Fibroblast of lung (primary cell): Measurements from ENCODE around the gene MSN.

ENCODE experiments used
- CTCF ChIP-seq, 2 donors: IDR thresholded peaks in 1 of 2; conservative IDR thresholded peaks in 1 of 2; 1 replicate in 1 of 2; 2 replicates in 1 of 2; pipeline ENCODE4 v1.5.1; 2011 to 2012; ENCODE audit warnings: low read length in 2 of 2, control low read depth in 1 of 2, inconsistent platforms in 1 of 2, low read depth in 1 of 2, mild to moderate bottlenecking in 1 of 2
- EZH2 ChIP-seq: IDR thresholded peaks from 2 replicates; pipeline ENCODE4 v1.5.1; 2012; ENCODE audit warnings: low read length, control low read depth, mild to moderate bottlenecking; ENCODE audit errors: missing control alignments

GRCh38 chrX:65667503-65668376 lies at the start of gene MSN:
- TF ChIP-seq EZH2 (no peak), CTCF (conservative IDR thresholded peaks at IDR 0.05 in 1 of 2, IDR thresholded peaks at IDR 0.05 in 1 of 2; ENCODE audit: low read depth in 1 of 2, low read length in 2 of 2) (no peak)
